ENCODE data around the gene TTC22.

Gene TTC22

GRCh38 chr1:54794451-54795355 is 6.4 kb downstream of the TTC22 start:
- H3K4me1 ChIP-seq (ENCODE audit: insufficient read depth, low read length): no peaks in the 10 kb centered on the region
- no peaks in the 10 kb centered on the region for H4K20me1 ChIP-seq (ENCODE audit: insufficient read depth, low read length)
- H3K4me3 ChIP-seq (ENCODE audit: low read depth in 1 of 2, low read length in 2 of 2): no peak overlapping the region
- ATAC-seq (ENCODE audit: insufficient read depth, low read depth) (no peak), DNase-seq (no peak)
- H3K4me2 ChIP-seq (ENCODE audit: insufficient read depth, low read length): no peak overlapping the region
- no peak overlapping the region for H3K27ac ChIP-seq (ENCODE audit: low read length)
- peaks cover 8% of the 10 kb centered on the region for H3K27me3 ChIP-seq (ENCODE audit: insufficient read depth, low read length, poor library complexity)
- no peak overlapping the region for H2AFZ ChIP-seq (ENCODE audit: low read depth, low read length)
- peaks cover 2% of the 10 kb centered on the region for H3K9me3 ChIP-seq (ENCODE audit: insufficient read depth, low read length, severe bottlenecking)
- TF ChIP-seq, protein P1, sequence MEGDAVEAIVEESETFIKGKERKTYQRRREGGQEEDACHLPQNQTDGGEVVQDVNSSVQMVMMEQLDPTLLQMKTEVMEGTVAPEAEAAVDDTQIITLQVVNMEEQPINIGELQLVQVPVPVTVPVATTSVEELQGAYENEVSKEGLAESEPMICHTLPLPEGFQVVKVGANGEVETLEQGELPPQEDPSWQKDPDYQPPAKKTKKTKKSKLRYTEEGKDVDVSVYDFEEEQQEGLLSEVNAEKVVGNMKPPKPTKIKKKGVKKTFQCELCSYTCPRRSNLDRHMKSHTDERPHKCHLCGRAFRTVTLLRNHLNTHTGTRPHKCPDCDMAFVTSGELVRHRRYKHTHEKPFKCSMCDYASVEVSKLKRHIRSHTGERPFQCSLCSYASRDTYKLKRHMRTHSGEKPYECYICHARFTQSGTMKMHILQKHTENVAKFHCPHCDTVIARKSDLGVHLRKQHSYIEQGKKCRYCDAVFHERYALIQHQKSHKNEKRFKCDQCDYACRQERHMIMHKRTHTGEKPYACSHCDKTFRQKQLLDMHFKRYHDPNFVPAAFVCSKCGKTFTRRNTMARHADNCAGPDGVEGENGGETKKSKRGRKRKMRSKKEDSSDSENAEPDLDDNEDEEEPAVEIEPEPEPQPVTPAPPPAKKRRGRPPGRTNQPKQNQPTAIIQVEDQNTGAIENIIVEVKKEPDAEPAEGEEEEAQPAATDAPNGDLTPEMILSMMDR (IDR thresholded peaks at IDR 0.05; ENCODE audit: borderline replicate concordance, extremely low read depth, low read length, poor library complexity, severe bottlenecking): no peak
- TF ChIP-seq EZH2 (IDR thresholded peaks at IDR 0.05; ENCODE audit: borderline replicate concordance, low read depth, low read length, severe bottlenecking): no peak
- no peaks in the 10 kb centered on the region for H3K36me3 ChIP-seq (ENCODE audit: insufficient read depth, low read length)
- H3K9ac ChIP-seq (ENCODE audit: low read depth, low read length): no peak overlapping the region
- no peaks in the 10 kb centered on the region for H3K79me2 ChIP-seq (ENCODE audit: insufficient read depth, low read length)

- no peak overlapping the region for H3K27ac ChIP-seq (ENCODE audit: low read length)
- H2AFZ ChIP-seq (ENCODE audit: low read depth, low read length): no peak overlapping the region
- H3K79me2 ChIP-seq (ENCODE audit: insufficient read depth, low read length): no peaks in the 10 kb centered on the region
- H3K4me2 ChIP-seq (ENCODE audit: insufficient read depth, low read length): no peak overlapping the region
- ATAC-seq (ENCODE audit: insufficient read depth, low read depth) (no peak), DNase-seq (no peak)
- TF ChIP-seq, protein P1 (IDR thresholded peaks at IDR 0.05; ENCODE audit: borderline replicate concordance, extremely low read depth, low read length, poor library complexity, severe bottlenecking): no peak
- TF ChIP-seq EZH2 (IDR thresholded peaks at IDR 0.05; ENCODE audit: borderline replicate concordance, low read depth, low read length, severe bottlenecking): no peak
- H3K9ac ChIP-seq (ENCODE audit: low read depth, low read length): no peak overlapping the region
- no peaks in the 10 kb centered on the region for H3K36me3 ChIP-seq (ENCODE audit: insufficient read depth, low read length)
- H3K4me3 ChIP-seq (ENCODE audit: low read depth in 1 of 2, low read length in 2 of 2): no peak overlapping the region
- H3K4me1 ChIP-seq (ENCODE audit: insufficient read depth, low read length): no peaks in the 10 kb centered on the region
- peaks cover 2% of the 10 kb centered on the region for H3K9me3 ChIP-seq (ENCODE audit: insufficient read depth, low read length, severe bottlenecking)
- peaks cover 3% of the 10 kb centered on the region for H3K27me3 ChIP-seq (ENCODE audit: insufficient read depth, low read length, poor library complexity)
- H4K20me1 ChIP-seq (ENCODE audit: insufficient read depth, low read length): no peaks in the 10 kb centered on the region
Observed at GRCh38 chr1:54792686-54793282, 8.3 kb downstream of the TTC22 start.

GRCh38 chr1:54791880-54792522 is 9.1 kb downstream of the TTC22 start:
- H3K4me3 ChIP-seq (ENCODE audit: low read depth in 1 of 2, low read length in 2 of 2): no peak overlapping the region
- H3K9me3 ChIP-seq (ENCODE audit: insufficient read depth, low read length, severe bottlenecking): peaks cover 2% of the 10 kb centered on the region
- H3K36me3 ChIP-seq (ENCODE audit: insufficient read depth, low read length): no peaks in the 10 kb centered on the region
- H3K4me2 ChIP-seq (ENCODE audit: insufficient read depth, low read length): no peak overlapping the region
- H4K20me1 ChIP-seq (ENCODE audit: insufficient read depth, low read length): no peaks in the 10 kb centered on the region
- H3K79me2 ChIP-seq (ENCODE audit: insufficient read depth, low read length): no peaks in the 10 kb centered on the region
- no peak overlapping the region for H2AFZ ChIP-seq (ENCODE audit: low read depth, low read length)
- H3K4me1 ChIP-seq (ENCODE audit: insufficient read depth, low read length): no peaks in the 10 kb centered on the region
- ATAC-seq (ENCODE audit: insufficient read depth, low read depth): peak; percentile 39; the same call in 1 of the 3 replicates
- TF ChIP-seq, protein P1 (IDR thresholded peaks at IDR 0.05; ENCODE audit: borderline replicate concordance, extremely low read depth, low read length, poor library complexity, severe bottlenecking): peak; percentile 89
- no peak for TF ChIP-seq EZH2 (IDR thresholded peaks at IDR 0.05; ENCODE audit: borderline replicate concordance, low read depth, low read length, severe bottlenecking)
- no peak overlapping the region for H3K9ac ChIP-seq (ENCODE audit: low read depth, low read length)
- DNase-seq: peak; percentile 57
- peaks cover 3% of the 10 kb centered on the region for H3K27me3 ChIP-seq (ENCODE audit: insufficient read depth, low read length, poor library complexity)
- no peak overlapping the region for H3K27ac ChIP-seq (ENCODE audit: low read length)
